OCI-LY7 (cell line): ENCODE data around the gene PIK3R4. TPM values are rescaled to one million over a fixed set of nuclear protein-coding genes. Genes with fewer than 3 reads are reported as not detected.

Source experiments
- BruUV-seq: library from RNA; stranded (reverse); fragments of 400-500 nt; replicated peaks from 2 replicates; lab custom pipeline; 2021; lab: Mats Ljungman, UMichigan
- CTCF ChIA-PET: fragments of 300-600 bp; sonication (Branson Sonifier 250); formaldehyde crosslinking; loops from one replicate; lab custom pipeline; 2022; ENCODE audit warnings: antibody characterized with exemption; ENCODE audit not compliant: unreplicated experiment; lab: Charles Lee
- POLR2A ChIA-PET: fragments of 300-600 bp; sonication (Branson Sonifier 250); formaldehyde crosslinking; loops from one replicate; lab custom pipeline; 2022; ENCODE audit warnings: antibody characterized with exemption; lab: Charles Lee
- DNase-seq: peaks from one replicate; pipeline ENCODE4 v3.0.0-alpha.2; 2015; ENCODE audit warnings: low spot score
- H2AFZ ChIP-seq: fragments of 200-600 bp; sonication (generic), shearing (Covaris generic); 2 replicates; pipeline ENCODE4 v1.6.1; 2014; ENCODE audit warnings: mild to moderate bottlenecking, antibody characterized with exemption, low read length, moderate library complexity
- H3K27ac ChIP-seq: fragments of 200-600 bp; sonication (generic); 2 replicates; pipeline ENCODE4 v1.5.1; 2014; ENCODE audit warnings: mixed run types, low read depth, mild to moderate bottlenecking, moderate library complexity, low read length, inconsistent platforms; ENCODE audit not compliant: poor library complexity, severe bottlenecking
- H3K36me3 ChIP-seq: fragments of 200-600 bp; sonication (generic); 2 replicates; pipeline ENCODE4 v1.6.1; 2014; ENCODE audit warnings: mild to moderate bottlenecking, antibody characterized with exemption, low read length, moderate library complexity, mixed read lengths; ENCODE audit not compliant: insufficient read depth
- H3K4me1 ChIP-seq: fragments of 200-600 bp; sonication (generic); 2 replicates; pipeline ENCODE4 v1.5.1; 2014; ENCODE audit warnings: mild to moderate bottlenecking, low read length; ENCODE audit not compliant: insufficient read depth, poor library complexity, severe bottlenecking
- H3K4me2 ChIP-seq: fragments of 200-600 bp; sonication (generic); 2 replicates; pipeline ENCODE4 v1.6.1; 2014; ENCODE audit warnings: mild to moderate bottlenecking, low read length
- H3K4me3 ChIP-seq: fragments of 200-600 bp; sonication (generic); 2 replicates; pipeline ENCODE4 v1.5.1; 2014; ENCODE audit warnings: mild to moderate bottlenecking, low read depth, low read length; ENCODE audit not compliant: poor library complexity, severe bottlenecking
- H3K79me2 ChIP-seq: fragments of 200-600 bp; sonication (generic); 2 replicates; pipeline ENCODE4 v1.6.1; 2016; ENCODE audit warnings: low read depth, mild to moderate bottlenecking, low read length, moderate library complexity, mixed read lengths; ENCODE audit not compliant: insufficient read depth
- H3K9me2 ChIP-seq: fragments of 200-600 bp; sonication (generic); 2 replicates; pipeline ENCODE4 v1.6.1; 2016; ENCODE audit warnings: mild to moderate bottlenecking, low read length, mixed read lengths; ENCODE audit not compliant: insufficient read depth
- H3K9me3 ChIP-seq: fragments of 200-600 bp; sonication (generic); 2 replicates; pipeline ENCODE4 v1.6.1; 2014; ENCODE audit warnings: mild to moderate bottlenecking, mixed run types, low read length, mixed read lengths
- H4K20me1 ChIP-seq: fragments of 200-600 bp; sonication (generic); 2 replicates; pipeline ENCODE4 v1.6.1; 2014; ENCODE audit warnings: mild to moderate bottlenecking, antibody characterized with exemption, low read length, moderate library complexity, mixed read lengths; ENCODE audit not compliant: insufficient read depth
- CTCF ChIP-seq: fragments of 200-600 bp; sonication (generic); conservative IDR thresholded peaks from 2 replicates; pipeline ENCODE4 v1.5.1; 2014; ENCODE audit warnings: mild to moderate bottlenecking, antibody characterized with exemption, low read length, moderate library complexity, mixed read lengths
- EZH2phosphoT487 ChIP-seq: fragments of 200-600 bp; sonication (generic); IDR thresholded peaks from 2 replicates; pipeline ENCODE4 v1.6.1; 2018; ENCODE audit warnings: low read depth, borderline replicate concordance, mild to moderate bottlenecking, mixed run types, antibody characterized with exemption, low read length, moderate library complexity, mixed read lengths
- intact Hi-C: fragments of 100-400 bp; cut with micrococcal nuclease; formaldehyde crosslinking; loops from one replicate; pipeline ENCODE4 v1.10.0; 2022; ENCODE audit not compliant: unreplicated experiment
- total RNA-seq, 2 experiments: library from RNA; depleted of rRNA in 1 of 2; stranded (reverse); fragments of >200 nt in 1 of 2; shearing (Covaris generic) in 1 of 2; gene quantifications; 2 replicates each; pipeline ENCODE4 v1.2.3, GENCODE V29; 2014 to 2022

The PIK3R4 gene
- total RNA-seq, 2 experiments from 2014 or later = 28.7 to 30.3 TPM

DNA sequence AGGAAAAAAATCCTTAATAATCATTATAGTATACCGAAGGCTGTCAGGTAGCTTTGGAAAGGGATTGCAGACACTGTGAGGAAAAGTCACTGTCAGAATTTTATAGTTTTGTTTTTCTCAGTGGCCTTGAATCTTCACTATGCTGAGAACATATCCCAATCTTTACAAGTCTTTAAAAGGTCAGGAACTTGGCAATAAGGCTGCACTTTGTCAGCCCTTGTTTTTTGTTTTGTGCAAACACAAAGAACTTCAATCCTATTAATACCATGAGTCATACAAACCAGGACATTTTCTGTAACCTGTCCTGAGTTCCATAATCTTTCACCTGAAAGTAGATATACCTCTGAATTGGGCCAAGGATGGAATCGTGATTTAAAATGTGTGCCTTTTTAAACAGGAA, 45.6 kb upstream of the PIK3R4 start:
- Histone ChIP-seq H2AFZ (no peak overlapping the region), H3K4me3 (no peak overlapping the region), H3K36me3 (no peaks in the 10 kb centered on the region), H3K79me2 (no peaks in the 10 kb centered on the region), H3K27ac (no peak overlapping the region), H3K9me2 (no peaks in the 10 kb centered on the region), H3K9me3 (no peaks in the 10 kb centered on the region), H3K4me1 (no peaks in the 10 kb centered on the region), H4K20me1 (no peaks in the 10 kb centered on the region), H3K4me2 (no peak overlapping the region)
- intact Hi-C loops = no loop called here
- CTCF ChIA-PET = no interaction called here
- BruUV-seq = no TSS peak
- TF ChIP-seq EZH2phosphoT487 (no peak), CTCF (no peak)
- DNase-seq = no peak
- POLR2A ChIA-PET = no interaction called here

- Histone ChIP-seq H2AFZ (no peak overlapping the region), H3K27ac (no peak overlapping the region), H3K9me2 (no peaks in the 10 kb centered on the region), H3K36me3 (no peaks in the 10 kb centered on the region), H3K79me2 (no peaks in the 10 kb centered on the region), H3K4me2 (no peak overlapping the region), H4K20me1 (no peaks in the 10 kb centered on the region), H3K9me3 (no peaks in the 10 kb centered on the region), H3K4me1 (no peaks in the 10 kb centered on the region), H3K4me3 (no peak overlapping the region)
- intact Hi-C loops = no loop called here
- CTCF ChIA-PET = interaction anchor here (0.6 kb wide), 1 partner anchor 63 kb away, joined by 3 read pairs; no protein-coding TSS in a partner anchor
- POLR2A ChIA-PET = no interaction called here
- BruUV-seq = no TSS peak
- no peak for DNase-seq
- no peak for TF ChIP-seq CTCF
- no peak for TF ChIP-seq EZH2phosphoT487
Measured at GRCh38 chr3:130789782-130790322, 43.2 kb upstream of the PIK3R4 start.

DNA sequence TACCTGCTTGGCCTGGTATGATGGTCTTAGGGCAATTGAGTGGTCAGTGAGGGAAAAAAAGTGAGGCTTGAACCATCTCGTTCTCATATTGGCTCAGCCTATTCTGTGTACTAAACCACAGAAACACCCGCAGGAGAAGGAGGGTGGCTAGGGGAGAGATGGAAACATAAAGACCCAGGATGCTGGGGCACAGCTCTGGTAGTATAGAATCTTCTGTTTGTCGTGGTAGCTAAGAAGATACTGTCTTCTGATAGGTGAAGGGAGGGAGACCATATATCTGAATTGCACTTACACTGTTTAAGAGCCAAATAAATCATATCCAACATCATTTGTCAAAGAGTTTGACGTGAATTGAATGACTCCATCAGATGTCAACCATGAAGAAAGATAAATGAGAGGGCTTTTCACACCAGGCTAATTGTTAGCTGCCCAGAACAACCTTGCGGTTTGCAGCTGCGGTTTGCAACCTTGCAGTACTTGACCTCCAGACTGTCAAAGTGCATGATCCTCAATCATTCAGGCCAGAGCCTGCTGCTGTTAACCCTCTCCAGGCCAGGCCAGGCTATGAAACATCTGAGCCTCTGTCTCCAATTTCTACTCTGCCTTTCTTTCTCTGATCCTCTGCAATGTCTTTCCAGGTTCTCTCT, 40.9 kb upstream of the PIK3R4 start:
- Histone ChIP-seq H3K27ac (no peak overlapping the region), H3K79me2 (no peaks in the 10 kb centered on the region), H3K4me1 (no peaks in the 10 kb centered on the region), H3K4me2 (no peak overlapping the region), H3K9me3 (no peaks in the 10 kb centered on the region), H2AFZ (no peak overlapping the region), H4K20me1 (no peaks in the 10 kb centered on the region), H3K36me3 (no peaks in the 10 kb centered on the region), H3K4me3 (no peak overlapping the region), H3K9me2 (no peaks in the 10 kb centered on the region)
- CTCF ChIA-PET = no interaction called here
- POLR2A ChIA-PET = interaction anchor here (0.6 to 0.7 kb wide), 2 partner anchors 35 to 1894 kb away, joined by 3 read pairs; no protein-coding TSS in a partner anchor
- TF ChIP-seq CTCF = no peak
- no peak for TF ChIP-seq EZH2phosphoT487
- intact Hi-C loops = no loop called here
- BruUV-seq = no TSS peak
- DNase-seq = no peak
